Osteoblast (primary cell): ENCODE measurements around the gene INO80B. TPM values are rescaled to one million over a fixed set of nuclear protein-coding genes. Genes with fewer than 3 reads are reported as not detected.
"Not testable (repeated sequence)": the region's sequence is repeated elsewhere in the genome, so short reads cannot be mapped to it uniquely, and the experiment has no call there.

Source experiments
- DNase-seq: peaks from one replicate; pipeline ENCODE4 v3.0.0; 2011; ENCODE audit warnings: low spot score, mixed read lengths; ENCODE audit not compliant: insufficient read length; ENCODE audit errors: missing footprints
- H2AFZ ChIP-seq: 2 replicates; pipeline ENCODE4 v1.6.0; 2011; ENCODE audit warnings: mild to moderate bottlenecking, low read length
- H3K27ac ChIP-seq: 2 replicates; pipeline ENCODE4 v1.5.1; 2011; ENCODE audit warnings: mild to moderate bottlenecking, low read depth, low read length, moderate library complexity
- H3K27me3 ChIP-seq: 2 replicates; pipeline ENCODE4 v1.6.0; 2012; ENCODE audit warnings: mild to moderate bottlenecking, control low read depth, inconsistent platforms, low read length, moderate library complexity; ENCODE audit not compliant: insufficient read depth
- H3K36me3 ChIP-seq: 2 replicates; pipeline ENCODE4 v1.5.1; 2011; ENCODE audit warnings: mild to moderate bottlenecking, low read length, control low read depth, moderate library complexity; ENCODE audit not compliant: insufficient read depth
- H3K4me1 ChIP-seq: 2 replicates; pipeline ENCODE4 v1.5.1; 2011; ENCODE audit warnings: mild to moderate bottlenecking, low read length, control low read depth, moderate library complexity; ENCODE audit not compliant: insufficient read depth
- H3K4me2 ChIP-seq: 2 replicates; pipeline ENCODE4 v1.6.0; 2011; ENCODE audit warnings: mild to moderate bottlenecking, low read length; ENCODE audit not compliant: insufficient read depth
- H3K4me3 ChIP-seq: fragments of 200-600 bp; sonication (generic); 3 replicates; pipeline ENCODE4 v1.5.1; 2012; ENCODE audit warnings: mild to moderate bottlenecking, low read length, inconsistent platforms; ENCODE audit not compliant: insufficient read depth
- H3K79me2 ChIP-seq: 2 replicates; pipeline ENCODE4 v1.6.0; 2012; ENCODE audit warnings: mild to moderate bottlenecking, low read length, control low read depth, inconsistent platforms; ENCODE audit not compliant: insufficient read depth
- H3K9me3 ChIP-seq: 2 replicates; pipeline ENCODE4 v1.5.1; 2011; ENCODE audit warnings: low read depth, low read length, control low read depth
- H4K20me1 ChIP-seq: 2 replicates; pipeline ENCODE4 v1.6.0; 2012; ENCODE audit warnings: mild to moderate bottlenecking, low read length, control low read depth; ENCODE audit not compliant: insufficient read depth
- total RNA-seq: library from RNA; depleted of rRNA; stranded (reverse); fragments of >200 nt; gene quantifications from 2 replicates; pipeline ENCODE4 v1.2.3, GENCODE V29; 2012
- TF ChIP-seq, protein P1 (sequence below): IDR thresholded peaks from 2 replicates; pipeline ENCODE4 v1.5.1; 2011; ENCODE audit warnings: mild to moderate bottlenecking, low read depth, low read length, moderate library complexity; ENCODE audit errors: extremely low read depth

INO80B gene
- total RNA-seq, 1 donor, result 15.9 TPM

DNA sequence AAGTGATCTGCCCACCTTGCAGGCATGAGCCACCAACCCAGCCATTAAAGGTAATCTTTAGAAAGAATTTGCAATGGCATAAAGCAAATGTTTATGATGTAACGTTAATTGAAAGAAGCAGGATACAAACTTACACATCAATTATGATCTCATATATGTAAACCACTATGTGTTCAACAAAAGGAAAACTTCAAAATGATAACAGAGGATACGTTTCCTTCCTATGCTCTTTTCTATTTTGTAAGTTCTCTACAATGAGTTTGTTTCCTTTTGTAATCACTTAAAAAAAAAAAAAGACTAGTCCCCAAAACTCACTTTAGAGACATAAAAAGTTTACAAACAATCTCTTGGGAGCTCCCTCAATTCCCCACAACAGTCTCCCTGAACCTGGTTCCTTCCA is 34.9 kb upstream of the INO80B start:
- no peaks in the 10 kb centered on the region for H3K79me2 ChIP-seq
- TF ChIP-seq, protein P1, sequence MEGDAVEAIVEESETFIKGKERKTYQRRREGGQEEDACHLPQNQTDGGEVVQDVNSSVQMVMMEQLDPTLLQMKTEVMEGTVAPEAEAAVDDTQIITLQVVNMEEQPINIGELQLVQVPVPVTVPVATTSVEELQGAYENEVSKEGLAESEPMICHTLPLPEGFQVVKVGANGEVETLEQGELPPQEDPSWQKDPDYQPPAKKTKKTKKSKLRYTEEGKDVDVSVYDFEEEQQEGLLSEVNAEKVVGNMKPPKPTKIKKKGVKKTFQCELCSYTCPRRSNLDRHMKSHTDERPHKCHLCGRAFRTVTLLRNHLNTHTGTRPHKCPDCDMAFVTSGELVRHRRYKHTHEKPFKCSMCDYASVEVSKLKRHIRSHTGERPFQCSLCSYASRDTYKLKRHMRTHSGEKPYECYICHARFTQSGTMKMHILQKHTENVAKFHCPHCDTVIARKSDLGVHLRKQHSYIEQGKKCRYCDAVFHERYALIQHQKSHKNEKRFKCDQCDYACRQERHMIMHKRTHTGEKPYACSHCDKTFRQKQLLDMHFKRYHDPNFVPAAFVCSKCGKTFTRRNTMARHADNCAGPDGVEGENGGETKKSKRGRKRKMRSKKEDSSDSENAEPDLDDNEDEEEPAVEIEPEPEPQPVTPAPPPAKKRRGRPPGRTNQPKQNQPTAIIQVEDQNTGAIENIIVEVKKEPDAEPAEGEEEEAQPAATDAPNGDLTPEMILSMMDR, result no peak
- peaks cover under 1% of the 10 kb centered on the region for H3K36me3 ChIP-seq
- no peak overlapping the region for H3K4me3 ChIP-seq
- DNase-seq, result no peak
- H4K20me1 ChIP-seq, result no peaks in the 10 kb centered on the region
- no peaks in the 10 kb centered on the region for H3K27me3 ChIP-seq
- no peak overlapping the region for H3K27ac ChIP-seq
- H3K4me2 ChIP-seq, result no peak overlapping the region
- H3K9me3 ChIP-seq, result no peaks in the 10 kb centered on the region
- no peak overlapping the region for H2AFZ ChIP-seq
- peaks cover 15% of the 10 kb centered on the region for H3K4me1 ChIP-seq

DNA sequence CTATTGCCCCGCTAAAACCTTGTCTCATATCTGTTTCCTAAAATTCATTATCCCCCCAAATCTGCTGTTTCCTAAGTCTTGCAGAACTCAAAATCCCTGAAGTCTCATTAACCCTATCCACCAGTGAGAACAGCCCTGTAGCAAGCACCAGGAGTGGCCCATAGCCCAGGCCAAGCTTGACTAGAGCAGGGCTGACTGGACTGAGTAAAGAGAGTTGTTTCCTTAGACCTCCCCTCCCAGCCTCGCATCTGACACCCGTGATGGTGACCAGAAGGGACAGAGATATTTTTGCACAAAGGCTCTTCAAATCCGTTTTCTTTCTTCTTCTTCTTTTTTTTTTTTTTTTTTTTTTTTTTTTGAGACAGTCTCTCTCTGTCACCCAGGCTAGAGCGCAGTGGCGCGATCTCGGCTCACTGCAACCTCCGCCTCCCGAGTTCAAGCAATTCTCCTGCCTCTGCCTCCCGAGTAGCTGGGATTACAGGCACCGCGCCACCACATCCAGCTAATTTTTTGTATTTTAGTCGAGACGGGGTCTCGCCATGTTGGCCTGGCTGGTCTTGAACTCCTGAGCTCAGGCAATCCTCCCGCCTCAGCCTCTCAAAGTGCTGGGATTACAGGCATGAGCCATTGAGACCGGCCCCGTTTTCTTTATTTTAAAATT is 34.3 kb upstream of the INO80B start:
- H2AFZ ChIP-seq, H3K79me2 ChIP-seq, H3K9me3 ChIP-seq, H3K27me3 ChIP-seq, H3K36me3 ChIP-seq, H4K20me1 ChIP-seq: not testable (repeated sequence)
- Histone ChIP-seq H3K4me3 (peak overlapping the region; percentile 93), H3K27ac (peak overlapping the region; percentile 65), H3K4me1 (peaks cover 13% of the 10 kb centered on the region), H3K4me2 (peak overlapping the region; percentile 99)
- DNase-seq, result peak; percentile 8

DNA sequence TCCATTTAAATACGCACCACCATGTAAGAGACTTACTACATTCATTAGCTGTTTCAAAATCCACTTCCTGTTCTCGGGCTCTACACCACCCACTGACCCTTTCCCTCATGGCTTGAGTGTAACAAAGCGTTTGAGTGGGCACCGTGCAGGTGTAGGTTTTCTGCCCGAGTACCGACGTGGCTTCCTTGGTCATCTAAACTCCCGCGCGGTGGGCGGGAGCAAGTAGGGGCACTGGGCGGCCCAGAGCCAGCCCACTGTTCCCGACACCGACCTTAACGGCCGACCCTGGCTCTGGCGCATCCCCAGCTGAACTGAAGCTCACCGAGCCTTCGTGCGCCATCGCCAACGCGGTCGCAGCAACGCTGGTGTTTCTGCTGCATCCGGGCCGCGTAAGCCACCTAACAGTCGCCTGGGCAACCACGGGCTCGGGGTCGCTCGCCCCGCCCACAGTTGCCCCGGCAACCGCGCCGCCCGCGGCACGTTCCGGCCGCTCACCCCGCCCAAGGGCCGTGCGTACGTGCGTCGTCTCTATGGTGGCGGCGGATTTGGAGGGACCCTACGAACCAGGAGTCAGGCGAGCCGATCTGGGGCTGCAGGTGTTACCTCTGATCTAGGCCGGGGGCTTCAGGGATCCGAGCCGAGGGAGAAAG is 33.5 kb upstream of the INO80B start, which contains the start of the genes C2orf81 and WDR54:
C2orf81 (minus strand) TSS at position 399 of the 650 bp plus-strand sequence; CDS start at position 340, 59 bp downstream.
WDR54 (plus strand) TSS at position 510 of the 650 bp plus-strand sequence. CDS start 424 bp downstream, outside the sequence.
- Histone ChIP-seq H3K27ac (peak within 1 kb of the TSS; percentile 65), H3K79me2 (no peaks in the 10 kb centered on the region), H4K20me1 (no peaks in the 10 kb centered on the region), H3K4me1 (peaks cover 10% of the 10 kb centered on the region), H2AFZ (peak within 1 kb of the TSS; percentile 97), H3K27me3 (no peaks in the 10 kb centered on the region), H3K4me2 (peak within 1 kb of the TSS; percentile 99), H3K4me3 (peak within 1 kb of the TSS; percentile 93), H3K36me3 (peaks cover 10% of the 10 kb centered on the region), H3K9me3 (no peaks in the 10 kb centered on the region)
- TF ChIP-seq, protein P1, result no peak
- peak; percentile 99 for DNase-seq

DNA sequence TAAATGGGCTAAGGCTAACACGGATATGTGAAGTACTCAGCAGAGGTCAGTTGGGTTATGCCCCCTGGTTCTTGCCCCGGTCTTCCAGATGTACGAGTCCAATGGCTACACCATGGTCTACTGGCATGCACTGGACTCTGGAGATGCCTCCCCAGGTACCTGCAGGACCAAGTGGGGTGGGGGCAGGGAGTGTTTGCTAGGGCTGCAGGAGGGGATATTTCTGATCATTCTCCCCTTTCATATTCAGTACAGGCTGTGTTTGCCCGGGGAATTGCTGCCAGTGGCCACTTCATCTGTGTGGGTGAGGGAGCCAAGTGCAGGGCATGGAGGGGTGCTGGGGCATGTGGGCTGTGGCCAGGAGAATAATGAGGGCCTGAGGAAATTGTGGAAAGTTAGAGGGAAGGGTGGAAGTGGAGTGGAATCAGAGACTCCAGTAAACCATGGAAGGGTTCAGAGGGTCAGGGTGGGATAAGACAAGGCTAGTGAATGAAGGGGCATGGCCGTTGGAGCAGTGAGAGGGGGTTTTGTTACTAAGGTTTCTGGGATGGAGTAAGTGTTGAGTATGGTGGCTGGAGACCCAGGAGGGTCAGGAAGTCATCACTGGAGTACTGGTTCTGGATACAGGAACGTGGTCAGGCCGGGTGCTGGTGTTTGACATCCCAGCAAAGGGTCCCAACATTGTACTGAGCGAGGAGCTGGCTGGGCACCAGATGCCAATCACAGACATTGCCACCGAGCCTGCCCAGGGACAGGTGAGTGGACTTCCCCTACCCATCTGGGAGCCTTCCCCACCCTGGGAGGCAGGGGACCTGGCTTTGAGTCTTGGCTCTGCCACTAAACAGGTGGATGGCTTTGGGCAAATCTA is 31.4 kb upstream of the INO80B start:
- peaks cover 10% of the 10 kb centered on the region for H3K4me1 ChIP-seq
- H3K4me3 ChIP-seq, result no peak overlapping the region
- no peaks in the 10 kb centered on the region for H3K9me3 ChIP-seq
- H3K27me3 ChIP-seq, result no peaks in the 10 kb centered on the region
- DNase-seq, result peak; percentile 19
- H3K36me3 ChIP-seq, result peaks cover 23% of the 10 kb centered on the region
- no peak overlapping the region for H3K27ac ChIP-seq
- H2AFZ ChIP-seq, result no peak overlapping the region
- TF ChIP-seq, protein P1, result no peak
- no peak overlapping the region for H3K4me2 ChIP-seq
- H4K20me1 ChIP-seq, result peaks cover 2% of the 10 kb centered on the region
- no peaks in the 10 kb centered on the region for H3K79me2 ChIP-seq
